Progenitor cell of endocrine pancreas (in vitro differentiated cells): Measurements from ENCODE around the gene SCYL1. TPM values are rescaled to one million over a fixed set of nuclear protein-coding genes. Genes with fewer than 3 reads are reported as not detected.
A peak's percentile ranks its signal among the peaks of the same experiment; 100 is the strongest.

Experiments
- DNase-seq: peaks from one replicate; pipeline ENCODE4 v3.0.0; 2021; ENCODE audit warnings: low spot score; ENCODE audit not compliant: unreplicated experiment
- H3K27ac Mint-ChIP-seq: 2 replicates; pipeline ENCODE4 v1.8.0; 2021; ENCODE audit warnings: mild to moderate bottlenecking, moderate library complexity, mixed read lengths
- H3K27me3 Mint-ChIP-seq: 2 replicates; pipeline ENCODE4 v1.8.0; 2021; ENCODE audit warnings: mixed read lengths
- H3K36me3 Mint-ChIP-seq: 2 replicates; pipeline ENCODE4 v1.8.0; 2022; ENCODE audit warnings: mixed read lengths; ENCODE audit not compliant: insufficient read depth
- H3K4me1 Mint-ChIP-seq: 2 replicates; pipeline ENCODE4 v1.8.0; 2021; ENCODE audit warnings: low read depth, mixed read lengths
- H3K4me3 Mint-ChIP-seq: 2 replicates; pipeline ENCODE4 v1.8.0; 2021; ENCODE audit warnings: low read depth, mild to moderate bottlenecking, moderate library complexity, mixed read lengths
- H3K9me3 Mint-ChIP-seq: 2 replicates; pipeline ENCODE4 v1.8.0; 2021; ENCODE audit warnings: low read depth, mixed read lengths
- total RNA-seq: library from RNA; stranded (reverse); gene quantifications from 2 replicates; pipeline ENCODE4 v1.2.1, GENCODE V29; 2021
- TF ChIP-seq, protein P1 (sequence below): fragments of 200-600 bp; sonication (generic); IDR thresholded peaks from one replicate; pipeline ENCODE4 v1.5.0; 2021; ENCODE audit warnings: antibody characterized with exemption, mild to moderate bottlenecking; ENCODE audit not compliant: unreplicated experiment

SCYL1 gene
- total RNA-seq, 1 donor from 2014 or later, result 61.4 TPM

DNA sequence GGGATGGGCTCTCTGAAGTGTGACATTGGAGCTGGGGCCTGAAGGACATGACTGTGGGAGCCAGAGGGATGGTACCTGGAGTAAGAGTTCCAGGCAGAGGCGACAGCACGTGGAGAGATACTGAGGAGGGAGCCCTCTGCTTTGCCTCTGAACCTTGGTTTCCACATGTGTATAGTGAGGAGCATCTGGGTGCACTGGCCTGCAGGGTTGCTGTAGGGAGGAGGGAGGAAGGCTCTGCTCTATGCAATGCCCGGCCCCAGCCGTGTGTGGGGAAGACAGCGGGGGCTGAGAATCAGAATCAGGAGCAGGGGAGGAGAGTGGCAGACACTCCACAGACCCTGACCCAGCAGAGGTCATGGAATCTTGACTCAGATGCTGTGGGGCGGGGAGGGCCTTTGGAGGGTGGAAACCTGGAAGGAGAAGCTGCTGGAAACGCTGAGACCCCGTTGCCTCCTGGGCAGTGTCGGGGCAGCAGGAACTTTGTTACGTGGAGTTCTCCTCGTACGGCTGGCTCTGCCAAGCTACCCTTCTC is 4.0 kb downstream of the SCYL1 start:
- no peak for DNase-seq
- H3K27ac Mint-ChIP-seq, result no peak overlapping the region
- H3K4me1 Mint-ChIP-seq, result peaks cover 9% of the 10 kb centered on the region
- TF ChIP-seq, protein P1, sequence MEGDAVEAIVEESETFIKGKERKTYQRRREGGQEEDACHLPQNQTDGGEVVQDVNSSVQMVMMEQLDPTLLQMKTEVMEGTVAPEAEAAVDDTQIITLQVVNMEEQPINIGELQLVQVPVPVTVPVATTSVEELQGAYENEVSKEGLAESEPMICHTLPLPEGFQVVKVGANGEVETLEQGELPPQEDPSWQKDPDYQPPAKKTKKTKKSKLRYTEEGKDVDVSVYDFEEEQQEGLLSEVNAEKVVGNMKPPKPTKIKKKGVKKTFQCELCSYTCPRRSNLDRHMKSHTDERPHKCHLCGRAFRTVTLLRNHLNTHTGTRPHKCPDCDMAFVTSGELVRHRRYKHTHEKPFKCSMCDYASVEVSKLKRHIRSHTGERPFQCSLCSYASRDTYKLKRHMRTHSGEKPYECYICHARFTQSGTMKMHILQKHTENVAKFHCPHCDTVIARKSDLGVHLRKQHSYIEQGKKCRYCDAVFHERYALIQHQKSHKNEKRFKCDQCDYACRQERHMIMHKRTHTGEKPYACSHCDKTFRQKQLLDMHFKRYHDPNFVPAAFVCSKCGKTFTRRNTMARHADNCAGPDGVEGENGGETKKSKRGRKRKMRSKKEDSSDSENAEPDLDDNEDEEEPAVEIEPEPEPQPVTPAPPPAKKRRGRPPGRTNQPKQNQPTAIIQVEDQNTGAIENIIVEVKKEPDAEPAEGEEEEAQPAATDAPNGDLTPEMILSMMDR, result no peak
- H3K27me3 Mint-ChIP-seq, result peaks cover 4% of the 10 kb centered on the region
- no peaks in the 10 kb centered on the region for H3K9me3 Mint-ChIP-seq
- no peak overlapping the region for H3K4me3 Mint-ChIP-seq
- H3K36me3 Mint-ChIP-seq, result peaks cover 15% of the 10 kb centered on the region

DNA sequence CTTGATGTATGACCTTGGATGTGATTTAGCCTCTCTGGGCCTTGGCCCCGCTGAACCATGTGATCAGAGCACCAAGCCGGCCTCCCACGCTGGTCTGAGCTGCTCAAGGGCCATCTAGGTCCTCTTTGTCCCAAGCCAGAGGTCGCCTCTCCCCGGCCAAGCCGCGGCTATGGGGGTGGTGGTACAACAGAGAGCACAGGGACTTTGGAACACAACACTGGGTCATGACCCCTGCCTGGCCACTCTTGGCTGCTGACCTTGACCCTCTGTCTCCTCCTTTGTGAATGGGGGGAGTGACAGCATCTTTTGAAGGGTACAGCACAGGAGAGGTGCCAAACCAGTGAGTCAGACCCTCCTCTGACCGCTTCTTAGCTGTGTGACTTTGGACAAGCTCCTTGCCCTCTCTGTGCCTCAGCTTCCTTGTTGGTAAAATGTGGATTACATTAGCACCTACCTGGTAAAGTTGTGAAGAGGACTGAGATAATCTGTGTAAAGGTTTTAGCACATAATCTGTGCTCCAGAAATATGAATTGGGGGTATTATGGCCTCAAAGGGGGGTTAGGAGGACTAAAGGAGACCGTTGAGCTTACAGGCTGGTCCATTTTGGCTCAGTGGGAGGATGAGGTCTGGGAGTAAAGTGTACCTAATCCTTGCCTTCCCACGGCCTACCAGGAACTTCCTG is 4.7 kb downstream of the SCYL1 start:
- Mint-ChIP-seq H3K4me1 (peaks cover 4% of the 10 kb centered on the region), H3K27ac (no peak overlapping the region), H3K27me3 (peaks cover under 1% of the 10 kb centered on the region), H3K4me3 (no peak overlapping the region), H3K36me3 (peaks cover 18% of the 10 kb centered on the region), H3K9me3 (no peaks in the 10 kb centered on the region)
- TF ChIP-seq, protein P1, result no peak
- DNase-seq, result no peak

DNA sequence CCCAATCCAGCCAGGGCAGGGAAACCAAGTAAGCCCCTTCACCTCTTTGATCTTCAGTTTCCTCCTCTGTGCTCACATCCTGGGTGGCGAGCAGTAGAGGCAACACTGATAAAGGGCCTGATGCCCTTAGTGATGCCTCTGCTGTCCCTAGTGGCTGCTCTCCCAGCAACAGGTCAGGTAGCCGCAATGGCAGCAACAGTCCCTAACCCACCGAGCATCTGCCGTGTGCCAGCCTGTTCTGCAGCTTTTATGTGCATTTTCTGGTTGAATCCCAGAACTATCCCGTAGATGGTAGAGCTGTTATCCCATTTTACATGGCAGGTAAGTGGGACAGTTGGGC is 5.2 kb downstream of the SCYL1 start:
- DNase-seq, result no peak
- no peaks in the 10 kb centered on the region for H3K9me3 Mint-ChIP-seq

DNA sequence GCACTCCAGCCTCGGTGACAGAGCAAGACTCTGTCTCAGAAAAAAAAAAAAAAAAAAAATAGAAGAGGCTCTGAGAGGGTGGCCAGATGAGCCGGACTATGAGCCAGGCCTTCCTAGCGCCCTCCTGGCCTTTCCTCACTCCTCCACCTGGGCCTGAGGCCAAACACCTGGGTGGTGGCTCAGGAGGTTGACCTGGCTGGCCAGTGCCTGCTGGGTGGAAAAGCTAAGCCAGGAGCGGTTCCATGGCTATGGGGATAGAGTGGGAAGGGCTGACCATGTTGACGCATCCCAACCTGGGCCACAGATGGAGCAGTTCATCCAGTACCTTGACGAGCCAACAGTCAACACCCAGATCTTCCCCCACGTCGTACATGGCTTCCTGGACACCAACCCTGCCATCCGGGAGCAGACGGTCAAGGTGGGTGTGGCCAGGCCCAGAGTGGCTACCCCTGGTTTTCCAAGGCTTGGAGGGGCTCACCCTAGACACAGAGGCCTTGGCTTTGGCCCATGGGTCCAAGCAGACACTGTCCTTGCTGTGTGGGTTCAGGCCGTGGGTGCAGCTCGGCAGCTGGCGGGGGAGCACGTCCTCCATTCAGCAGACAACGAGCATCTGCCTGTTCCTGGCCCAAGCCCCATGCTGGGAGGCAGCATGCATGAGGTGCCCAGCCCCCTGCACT is 7.6 kb downstream of the SCYL1 start:
- Mint-ChIP-seq H3K9me3 (no peaks in the 10 kb centered on the region), H3K4me1 (no peaks in the 10 kb centered on the region), H3K27me3 (peaks cover 9% of the 10 kb centered on the region), H3K4me3 (no peak overlapping the region), H3K27ac (no peak overlapping the region), H3K36me3 (peaks cover 27% of the 10 kb centered on the region)
- TF ChIP-seq, protein P1, result no peak
- DNase-seq, result no peak

More for the DNA sequence above, 5.2 kb downstream of the SCYL1 start:
- Mint-ChIP-seq H3K36me3 (peaks cover 20% of the 10 kb centered on the region), H3K4me1 (peaks cover 4% of the 10 kb centered on the region), H3K4me3 (no peak overlapping the region), H3K27ac (peak overlapping the region; percentile 85), H3K27me3 (peaks cover 3% of the 10 kb centered on the region)
- TF ChIP-seq, protein P1, result peak; percentile 51

DNA sequence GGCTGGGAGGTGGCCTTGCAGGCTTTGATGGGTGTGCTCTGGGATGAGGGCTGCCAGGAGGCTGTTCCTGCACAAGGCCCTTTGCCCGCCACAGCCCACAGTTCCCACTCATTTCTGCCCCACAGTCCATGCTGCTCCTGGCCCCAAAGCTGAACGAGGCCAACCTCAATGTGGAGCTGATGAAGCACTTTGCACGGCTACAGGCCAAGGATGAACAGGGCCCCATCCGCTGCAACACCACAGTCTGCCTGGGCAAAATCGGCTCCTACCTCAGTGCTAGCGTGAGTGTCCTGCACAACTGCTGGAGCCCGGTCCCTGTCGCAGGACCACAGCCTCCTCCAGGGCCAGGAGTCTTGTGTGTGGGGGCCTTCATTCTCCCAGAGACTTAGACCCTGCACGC is 10.2 kb downstream of the SCYL1 start:
- H3K27me3 Mint-ChIP-seq, result peaks cover 22% of the 10 kb centered on the region
- H3K4me1 Mint-ChIP-seq, result no peaks in the 10 kb centered on the region
- H3K27ac Mint-ChIP-seq, result no peak overlapping the region
- no peaks in the 10 kb centered on the region for H3K9me3 Mint-ChIP-seq
- no peak for DNase-seq
- no peak overlapping the region for H3K4me3 Mint-ChIP-seq
- TF ChIP-seq, protein P1, result no peak
- H3K36me3 Mint-ChIP-seq, result peaks cover 26% of the 10 kb centered on the region
